Right kidney (tissue), 1 donor: ENCODE results near the gene DNAH14.
"Not testable (repeated sequence)": the region's sequence is repeated elsewhere in the genome, so short reads cannot be mapped to it uniquely, and the experiment has no call there.

ENCODE experiments used
- DNase-seq: peaks from one replicate; pipeline ENCODE4 v3.0.0-alpha.2; 2016

Gene DNAH14

GRCh38 chr1:224995602-224996001, 66.1 kb downstream of the DNAH14 start:
- DNase-seq, result no peak

DNA sequence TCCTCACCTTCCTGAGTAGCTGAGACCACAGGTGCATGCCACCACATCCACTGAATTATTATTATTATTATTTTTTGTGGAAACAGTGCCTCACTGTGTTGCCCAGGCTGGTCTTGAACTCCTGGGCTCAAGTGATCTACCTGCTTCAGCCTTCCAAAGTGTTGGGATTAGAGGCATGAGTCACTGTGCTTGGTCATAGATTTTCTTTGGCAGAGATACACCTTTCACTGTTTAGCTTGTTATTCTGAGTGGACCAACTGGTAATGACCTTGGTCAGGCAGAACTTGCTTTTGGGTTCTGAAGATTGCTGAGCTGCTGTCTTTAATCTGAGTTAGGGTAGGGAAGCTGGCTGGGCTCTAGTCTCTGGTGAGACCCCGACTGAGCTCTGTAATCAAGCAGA, 66.8 kb downstream of the DNAH14 start:
- DNase-seq, result no peak

GRCh38 chr1:224998185-224998584, 68.7 kb downstream of the DNAH14 start:
- no peak for DNase-seq

DNA sequence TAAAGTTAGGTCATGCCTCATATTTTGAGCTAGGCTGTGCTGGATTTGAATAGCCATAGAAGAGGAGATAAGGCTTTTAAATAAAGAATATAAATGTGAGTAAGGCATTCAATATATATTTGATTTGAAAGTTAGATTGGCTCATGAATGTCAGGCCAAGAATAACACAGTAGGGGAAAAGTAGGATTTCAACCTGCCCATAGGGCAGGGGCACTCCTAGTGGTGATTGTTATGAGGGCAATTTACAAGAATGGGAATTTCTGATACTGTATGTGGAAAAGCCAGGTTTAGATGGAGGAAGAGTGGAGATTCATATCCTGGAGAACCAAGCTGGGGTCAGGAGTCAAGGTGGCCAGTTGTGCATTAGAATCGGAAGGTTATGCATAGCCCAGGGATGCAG, 74.9 kb downstream of the DNAH14 start:
- DNase-seq, result no peak

- not testable (repeated sequence) for DNase-seq
These were observed 76.9 kb downstream of the DNAH14 start for GRCh38 chr1:225006352-225006751.

- not testable (repeated sequence) for DNase-seq
These were observed 78.6 kb downstream of the DNAH14 start for GRCh38 chr1:225008050-225008449.

DNA sequence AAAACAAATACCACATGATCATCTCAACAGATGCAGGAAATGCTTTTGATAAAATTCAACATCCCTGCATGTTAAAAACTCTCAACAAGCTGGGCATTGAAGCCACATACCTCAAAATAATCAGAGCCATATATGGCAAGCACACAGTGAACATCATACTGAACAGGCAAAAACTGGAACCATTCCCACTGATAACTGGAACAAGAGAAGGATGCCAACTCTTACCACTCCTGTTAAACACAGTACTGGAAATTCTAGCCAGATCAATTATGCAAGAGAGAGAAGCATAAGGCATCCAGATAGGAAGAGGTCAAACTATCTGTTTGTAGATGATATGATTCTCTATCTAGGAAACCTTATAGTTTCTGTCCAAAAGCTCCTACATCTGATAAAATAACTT, 91.6 kb downstream of the DNAH14 start:
- DNase-seq, result no peak

- DNase-seq, result no peak
These were observed 97.2 kb downstream of the DNAH14 start for GRCh38 chr1:225026701-225027100.

- not testable (repeated sequence) for DNase-seq
These were observed 107.0 kb downstream of the DNAH14 start for GRCh38 chr1:225036441-225036840.

GRCh38 chr1:225042263-225042662, 112.8 kb downstream of the DNAH14 start:
- DNase-seq, result no peak

GRCh38 chr1:225044258-225044657, 114.8 kb downstream of the DNAH14 start:
- DNase-seq, result no peak

GRCh38 chr1:225049594-225049993, 120.1 kb downstream of the DNAH14 start:
- DNase-seq, result no peak

GRCh38 chr1:225063722-225064121, 134.2 kb downstream of the DNAH14 start:
- DNase-seq, result no peak

DNA sequence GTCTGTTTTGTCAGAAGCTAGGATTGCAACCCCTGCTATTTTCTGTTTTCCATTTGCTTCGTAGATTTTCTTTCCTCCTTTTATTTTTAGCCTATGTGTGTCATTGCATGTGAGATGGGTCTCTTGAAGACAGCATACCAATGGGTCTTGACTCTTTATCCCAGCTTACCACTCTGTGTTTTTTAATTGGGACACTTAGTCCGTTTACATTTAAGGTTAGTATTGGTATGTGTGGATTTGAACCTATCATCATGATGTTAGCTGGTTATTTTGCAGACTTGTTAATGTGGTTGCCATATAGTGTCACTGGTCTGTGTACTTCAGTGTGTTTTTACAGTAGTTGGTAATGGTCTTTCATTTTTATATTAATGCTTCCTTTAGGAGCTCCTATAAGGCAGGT, 141.5 kb downstream of the DNAH14 start:
- no peak for DNase-seq

GRCh38 chr1:225097175-225097574, 167.7 kb downstream of the DNAH14 start:
- no peak for DNase-seq

- DNase-seq, result no peak
These were observed 181.5 kb downstream of the DNAH14 start for GRCh38 chr1:225111000-225111399.

- DNase-seq, result no peak
These were observed 183.8 kb downstream of the DNAH14 start for GRCh38 chr1:225113265-225113664.

- no peak for DNase-seq
These were observed 185.0 kb downstream of the DNAH14 start for GRCh38 chr1:225114354-225114990.

DNA sequence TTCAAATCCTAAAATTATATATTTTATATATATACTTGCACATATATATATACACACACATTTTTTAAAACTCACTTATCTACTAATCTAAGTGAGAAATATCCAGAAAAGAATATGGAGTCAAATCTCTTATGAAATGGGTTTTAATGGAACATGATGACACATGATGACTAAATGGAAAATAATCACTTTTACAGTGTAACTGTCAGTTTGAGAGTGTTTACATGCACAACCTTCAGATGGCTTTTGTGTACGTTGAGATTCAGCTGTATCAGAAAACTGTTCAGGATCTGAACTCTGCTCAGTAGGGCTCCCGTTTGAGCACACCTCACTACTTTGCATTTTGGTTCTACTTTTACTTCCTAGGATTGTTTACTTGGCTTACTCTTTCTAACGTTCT, 189.8 kb downstream of the DNAH14 start:
- no peak for DNase-seq

- no peak for DNase-seq
These were observed 191.6 kb downstream of the DNAH14 start for GRCh38 chr1:225121095-225121494.

DNA sequence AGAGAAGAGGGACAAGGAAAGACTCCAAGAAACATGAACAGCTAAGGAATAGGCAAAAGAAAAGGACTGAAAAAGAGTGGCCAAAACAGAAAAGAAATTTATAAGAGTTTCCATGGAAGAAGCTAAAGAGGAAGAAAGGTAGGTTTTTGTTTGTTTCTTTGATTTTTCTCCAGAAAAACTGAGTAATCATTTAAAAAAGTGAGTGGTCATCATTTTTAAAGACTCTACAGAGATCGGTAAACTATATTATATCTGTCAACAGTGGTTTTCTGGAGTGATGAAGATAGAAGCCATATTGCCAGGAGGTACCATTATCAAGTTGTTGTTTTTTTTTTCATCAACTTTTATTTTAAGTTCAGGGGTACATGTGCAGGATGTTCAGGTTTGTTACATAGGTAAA, 202.4 kb downstream of the DNAH14 start:
- DNase-seq, result no peak

DNA sequence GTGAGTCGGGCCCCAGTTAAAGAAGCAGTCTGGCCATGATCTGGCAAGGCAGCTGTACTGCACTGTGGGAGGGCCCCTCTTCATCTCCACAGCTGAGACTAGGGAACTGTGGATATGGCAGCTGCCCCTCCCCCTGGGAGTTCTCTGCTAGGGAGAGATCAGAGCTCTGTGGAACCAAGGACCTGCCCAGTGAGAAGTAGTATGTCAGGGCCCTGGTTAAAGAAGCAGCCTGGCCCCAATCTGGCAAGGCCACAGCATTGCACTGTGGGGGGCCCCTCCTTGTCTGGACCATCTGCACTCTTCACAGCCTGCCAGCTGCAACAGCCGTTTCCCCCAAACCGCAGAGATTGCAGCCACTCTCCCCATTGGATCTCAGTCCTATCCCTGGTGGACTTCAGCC, 208.5 kb downstream of the DNAH14 start:
- no peak for DNase-seq

DNA sequence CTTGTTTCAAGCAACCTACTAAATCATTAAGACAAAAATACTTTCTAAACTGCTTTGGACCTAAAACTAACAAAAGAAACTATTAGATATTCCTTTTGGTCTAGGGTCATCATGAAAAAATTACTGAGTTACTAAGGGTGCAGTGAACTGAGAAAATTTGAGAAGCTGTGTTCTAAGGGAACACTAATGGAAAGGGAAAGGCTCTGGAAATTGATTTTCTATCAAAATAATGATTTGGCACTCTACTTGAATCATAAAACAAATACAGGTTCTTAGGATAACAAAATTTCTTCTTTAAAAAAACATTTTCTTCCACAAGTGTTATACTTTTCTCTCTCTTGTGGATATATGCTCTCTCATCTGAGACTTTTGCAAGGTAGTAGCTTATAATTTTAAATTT, 213.5 kb downstream of the DNAH14 start:
- no peak for DNase-seq

DNA sequence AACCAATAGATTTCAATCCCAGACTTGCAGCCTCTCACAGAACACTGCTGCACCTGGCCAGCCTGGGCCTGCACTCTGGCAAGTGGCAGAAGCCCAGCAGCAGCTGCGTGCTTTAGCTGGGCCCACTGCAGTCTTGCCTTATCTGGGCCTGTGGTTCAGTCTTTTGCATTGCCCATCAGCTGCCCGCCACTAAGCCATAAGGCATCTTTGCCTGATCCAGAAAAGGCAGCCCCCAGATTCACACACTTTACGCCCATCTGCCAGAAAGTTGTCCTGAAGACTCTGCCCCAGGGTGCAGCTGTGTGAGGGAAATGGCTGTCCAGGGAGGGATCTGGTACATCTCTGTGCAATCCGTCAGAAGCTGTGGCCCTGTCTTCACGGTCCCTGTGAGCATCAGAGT, 217.0 kb downstream of the DNAH14 start:
- DNase-seq, result no peak

DNA sequence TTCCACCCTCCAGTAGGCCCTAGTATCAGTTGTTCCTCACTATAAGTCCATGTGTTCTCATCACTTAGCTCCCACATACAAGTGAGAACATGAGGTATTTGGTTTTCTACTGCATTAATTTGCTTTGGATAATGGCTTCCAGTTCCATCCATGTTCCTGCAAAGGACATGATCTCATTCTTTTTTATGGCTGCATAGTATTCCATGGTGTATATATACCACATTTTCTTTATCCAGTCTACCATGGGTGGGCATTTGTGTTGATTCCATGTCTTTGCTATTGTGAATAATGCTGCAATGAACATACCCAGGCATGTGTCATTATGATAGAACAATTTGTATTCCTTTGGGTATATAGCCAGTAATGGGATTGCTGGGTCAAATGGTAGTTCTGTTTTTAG, 218.3 kb downstream of the DNAH14 start:
- DNase-seq, result not testable (repeated sequence)
